SJSA1 (cell line): ENCODE data around the gene ZNF383. TPM values are rescaled to one million over a fixed set of nuclear protein-coding genes. Genes with fewer than 3 reads are reported as not detected.
"Not testable (repeated sequence)": the region's sequence is repeated elsewhere in the genome, so short reads cannot be mapped to it uniquely, and the experiment has no call there.

ENCODE experiments used
- DNase-seq, 2 experiments: peaks; one replicate each; pipeline ENCODE4 v3.0.0-alpha.2; 2015 to 2020; ENCODE audit warnings: low spot score in 2 of 2, low read depth in 1 of 2
- H3K27ac ChIP-seq: fragments of 250-450 bp; sonication (Bioruptor Pico); 2 replicates; pipeline ENCODE4 v1.5.1; 2020; ENCODE audit warnings: mild to moderate bottlenecking, moderate library complexity
- H3K27me3 ChIP-seq: fragments of 250-450 bp; sonication (Bioruptor Pico); replicated peaks from 2 replicates; pipeline ENCODE4 v1.5.1; 2020; ENCODE audit warnings: mild to moderate bottlenecking, moderate library complexity
- H3K36me3 ChIP-seq: fragments of 250-450 bp; sonication (Bioruptor Pico); 2 replicates; pipeline ENCODE4 v1.5.1; 2020; ENCODE audit warnings: mild to moderate bottlenecking
- H3K4me1 ChIP-seq: fragments of 250-450 bp; sonication (Bioruptor Pico); replicated peaks from 2 replicates; pipeline ENCODE4 v1.6.1; 2021; ENCODE audit warnings: mild to moderate bottlenecking
- H3K4me3 ChIP-seq: fragments of 250-450 bp; sonication (Bioruptor Pico); 2 replicates; pipeline ENCODE4 v1.5.1; 2020; ENCODE audit warnings: mild to moderate bottlenecking
- H3K9me3 ChIP-seq: fragments of 250-450 bp; sonication (Bioruptor Pico); replicated peaks from 2 replicates; pipeline ENCODE4 v1.5.1; 2020; ENCODE audit warnings: mild to moderate bottlenecking
- total RNA-seq: library from RNA; depleted of rRNA; stranded (reverse); fragments of >200 nt; shearing (Covaris generic); gene quantifications from 2 replicates; pipeline ENCODE4 v1.2.3, GENCODE V29; 2014; rRNA removed

The ZNF383 gene
- 0.75 and 1.5 TPM in 2 replicates for total RNA-seq

GRCh38 chr19:37217775-37218591, at the start of gene ZNF383:
ZNF383 (plus strand) TSS chr19:37218214; CDS start chr19:37230454, 12,240 bp downstream.
- no peaks in the 10 kb centered on the region for H3K36me3 ChIP-seq
- peak within 1 kb of the TSS; percentile 60 for H3K4me3 ChIP-seq

GRCh38 chr19:37172368-37173366, 45.3 kb upstream of the ZNF383 start, which contains the start of gene ZNF585A:
ZNF585A (minus strand) TSS chr19:37172695; CDS start chr19:37169910, 2,785 bp downstream.
- peaks cover 3% of the 10 kb centered on the region for H3K9me3 ChIP-seq
- DNase-seq, result peak in 1 of 2 experiments; percentile 2
- H3K4me3 ChIP-seq, result peak within 1 kb of the TSS; percentile 30
- no peaks in the 10 kb centered on the region for H3K27me3 ChIP-seq
- no peak within 1 kb of the TSS for H3K27ac ChIP-seq
- H3K4me1 ChIP-seq, result no peaks in the 10 kb centered on the region
- no peaks in the 10 kb centered on the region for H3K36me3 ChIP-seq

More at GRCh38 chr19:37217775-37218591, at the start of gene ZNF383:
- DNase-seq, result peak; percentile 66 to 71
- Histone ChIP-seq H3K27me3 (no peaks in the 10 kb centered on the region), H3K9me3 (peaks cover 16% of the 10 kb centered on the region), H3K4me1 (no peaks in the 10 kb centered on the region), H3K27ac (peak within 1 kb of the TSS; percentile 44)

GRCh38 chr19:37186071-37186470, 31.9 kb upstream of the ZNF383 start:
- H3K9me3 ChIP-seq, result peaks cover 19% of the 10 kb centered on the region
- H3K27ac ChIP-seq, DNase-seq, H3K4me3 ChIP-seq, H3K4me1 ChIP-seq, H3K27me3 ChIP-seq, H3K36me3 ChIP-seq: not testable (repeated sequence)

GRCh38 chr19:37195248-37195647, 22.8 kb upstream of the ZNF383 start:
- not testable (repeated sequence) for H3K4me3 ChIP-seq, H3K27ac ChIP-seq, H3K27me3 ChIP-seq, H3K4me1 ChIP-seq, H3K36me3 ChIP-seq, DNase-seq, H3K9me3 ChIP-seq

GRCh38 chr19:37197115-37197514, 20.9 kb upstream of the ZNF383 start:
- not testable (repeated sequence) for H3K27me3 ChIP-seq, H3K27ac ChIP-seq, H3K9me3 ChIP-seq, DNase-seq, H3K36me3 ChIP-seq, H3K4me3 ChIP-seq, H3K4me1 ChIP-seq

GRCh38 chr19:37197768-37198167, 20.2 kb upstream of the ZNF383 start:
- Histone ChIP-seq H3K9me3 (0 out of 2 replicates have a peak, but pooled peaks cover 3% of the 10 kb centered on the region), H3K4me3 (no peak overlapping the region), H3K27me3 (no peaks in the 10 kb centered on the region), H3K36me3 (no peaks in the 10 kb centered on the region), H3K27ac (no peak overlapping the region), H3K4me1 (no peaks in the 10 kb centered on the region)
- DNase-seq, result no peak

- Histone ChIP-seq H3K4me1 (no peaks in the 10 kb centered on the region), H3K27ac (no peak overlapping the region), H3K27me3 (no peaks in the 10 kb centered on the region), H3K36me3 (no peaks in the 10 kb centered on the region), H3K4me3 (peak overlapping the region; percentile 60), H3K9me3 (peaks cover 16% of the 10 kb centered on the region)
- DNase-seq, result no peak
Observed at GRCh38 chr19:37217480-37217774, 587 bp upstream of the ZNF383 start.

- Histone ChIP-seq H3K4me3 (peak overlapping the region; percentile 60), H3K27ac (no peak overlapping the region; the same call in 1 of the 2 replicates), H3K36me3 (no peaks in the 10 kb centered on the region), H3K4me1 (no peaks in the 10 kb centered on the region), H3K27me3 (no peaks in the 10 kb centered on the region), H3K9me3 (peaks cover 16% of the 10 kb centered on the region)
- no peak for DNase-seq
Observed at GRCh38 chr19:37218592-37218935, 550 bp downstream of the ZNF383 start.

GRCh38 chr19:37220383-37220782, 2.4 kb downstream of the ZNF383 start:
- H3K4me3 ChIP-seq, result no peak overlapping the region
- H3K36me3 ChIP-seq, result no peaks in the 10 kb centered on the region
- no peaks in the 10 kb centered on the region for H3K4me1 ChIP-seq
- no peak for DNase-seq
- H3K27me3 ChIP-seq, result no peaks in the 10 kb centered on the region
- H3K9me3 ChIP-seq, result peaks cover 13% of the 10 kb centered on the region
- H3K27ac ChIP-seq, result no peak overlapping the region

GRCh38 chr19:37221136-37221535, 3.1 kb downstream of the ZNF383 start:
- Histone ChIP-seq H3K27ac (no peak overlapping the region), H3K4me1 (no peaks in the 10 kb centered on the region), H3K4me3 (no peak overlapping the region), H3K9me3 (peaks cover 12% of the 10 kb centered on the region), H3K36me3 (peaks cover under 1% of the 10 kb centered on the region; the same call in 1 of the 2 replicates), H3K27me3 (no peaks in the 10 kb centered on the region)
- no peak for DNase-seq

- H3K27me3 ChIP-seq, result no peaks in the 10 kb centered on the region
- peaks cover 4% of the 10 kb centered on the region; the same call in 1 of the 2 replicates for H3K36me3 ChIP-seq
- H3K27ac ChIP-seq, result no peak overlapping the region
- H3K4me3 ChIP-seq, result no peak overlapping the region
- peaks cover 7% of the 10 kb centered on the region for H3K9me3 ChIP-seq
- DNase-seq, result no peak
- no peaks in the 10 kb centered on the region for H3K4me1 ChIP-seq
Observed at GRCh38 chr19:37226248-37226647, 8.2 kb downstream of the ZNF383 start.

GRCh38 chr19:37227996-37228395, 10.0 kb downstream of the ZNF383 start:
- Histone ChIP-seq H3K9me3 (peaks cover 7% of the 10 kb centered on the region), H3K36me3 (peaks cover 4% of the 10 kb centered on the region; the same call in 1 of the 2 replicates), H3K27ac (no peak overlapping the region), H3K4me3 (no peak overlapping the region), H3K4me1 (no peaks in the 10 kb centered on the region), H3K27me3 (no peaks in the 10 kb centered on the region)
- DNase-seq, result no peak

- no peak overlapping the region for H3K4me3 ChIP-seq
- no peak overlapping the region for H3K27ac ChIP-seq
- H3K27me3 ChIP-seq, result no peaks in the 10 kb centered on the region
- H3K9me3 ChIP-seq, result peaks cover 20% of the 10 kb centered on the region
- no peaks in the 10 kb centered on the region for H3K4me1 ChIP-seq
- DNase-seq, result no peak
- H3K36me3 ChIP-seq, result peaks cover 8% of the 10 kb centered on the region
Observed at GRCh38 chr19:37243206-37243632, 25.2 kb downstream of the ZNF383 start.
